ENCODE data around the gene ZDHHC3. TPM values are rescaled to one million over a fixed set of nuclear protein-coding genes. Genes with fewer than 3 reads are reported as not detected.

Gene ZDHHC3
- total and polyA plus RNA-seq, 7 donors, result 43.2 to 82.8 (median 62.9) TPM

DNA sequence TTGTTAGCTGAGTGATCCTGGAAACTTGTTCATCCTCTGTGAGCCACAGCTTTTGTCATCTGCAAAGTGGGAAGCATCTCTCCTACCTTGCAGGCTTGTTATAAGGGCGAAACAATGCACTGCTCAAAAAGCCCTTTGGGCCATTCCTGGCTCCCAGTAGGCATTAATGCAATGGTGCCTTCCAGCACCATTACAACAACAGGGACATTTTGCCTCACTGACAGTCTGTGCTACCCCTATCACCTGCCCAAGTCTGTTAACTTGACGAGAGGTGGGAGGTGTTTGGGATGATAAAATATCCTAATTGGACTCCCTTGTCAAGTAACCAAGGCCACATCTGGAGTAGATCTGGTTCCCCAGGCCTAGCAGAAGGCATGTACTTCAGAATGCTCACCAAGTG, 44.2 kb downstream of the ZDHHC3 start:
- TF ChIP-seq POLR2A (IDR thresholded peaks at IDR 0.05), result no peak
- TF ChIP-seq, protein P1, sequence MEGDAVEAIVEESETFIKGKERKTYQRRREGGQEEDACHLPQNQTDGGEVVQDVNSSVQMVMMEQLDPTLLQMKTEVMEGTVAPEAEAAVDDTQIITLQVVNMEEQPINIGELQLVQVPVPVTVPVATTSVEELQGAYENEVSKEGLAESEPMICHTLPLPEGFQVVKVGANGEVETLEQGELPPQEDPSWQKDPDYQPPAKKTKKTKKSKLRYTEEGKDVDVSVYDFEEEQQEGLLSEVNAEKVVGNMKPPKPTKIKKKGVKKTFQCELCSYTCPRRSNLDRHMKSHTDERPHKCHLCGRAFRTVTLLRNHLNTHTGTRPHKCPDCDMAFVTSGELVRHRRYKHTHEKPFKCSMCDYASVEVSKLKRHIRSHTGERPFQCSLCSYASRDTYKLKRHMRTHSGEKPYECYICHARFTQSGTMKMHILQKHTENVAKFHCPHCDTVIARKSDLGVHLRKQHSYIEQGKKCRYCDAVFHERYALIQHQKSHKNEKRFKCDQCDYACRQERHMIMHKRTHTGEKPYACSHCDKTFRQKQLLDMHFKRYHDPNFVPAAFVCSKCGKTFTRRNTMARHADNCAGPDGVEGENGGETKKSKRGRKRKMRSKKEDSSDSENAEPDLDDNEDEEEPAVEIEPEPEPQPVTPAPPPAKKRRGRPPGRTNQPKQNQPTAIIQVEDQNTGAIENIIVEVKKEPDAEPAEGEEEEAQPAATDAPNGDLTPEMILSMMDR (IDR thresholded peaks at IDR 0.05), result no peak
- no peak for TF ChIP-seq POLR2AphosphoS5 (IDR thresholded peaks at IDR 0.05)
- no peak for TF ChIP-seq EP300 (IDR thresholded peaks at IDR 0.05)
- WGBS, 2 donors, result 89 to 94% methylated on average over 2 of the region's 2 CpGs
- H3K4me3 ChIP-seq, result no peak overlapping the region
- no peak overlapping the region for H3K27ac ChIP-seq
- no peak for DNase-seq
- H3K27me3 ChIP-seq, result no peaks in the 10 kb centered on the region
- H3K9me3 ChIP-seq, result no peaks in the 10 kb centered on the region
- peaks cover 0 to 71% (median 39%) of the 10 kb centered on the region in 4 donors for H3K36me3 ChIP-seq
- H3K4me1 ChIP-seq, result no peaks in the 10 kb centered on the region
- intact Hi-C loops (cut with DNase I), result no loop called here

DNA sequence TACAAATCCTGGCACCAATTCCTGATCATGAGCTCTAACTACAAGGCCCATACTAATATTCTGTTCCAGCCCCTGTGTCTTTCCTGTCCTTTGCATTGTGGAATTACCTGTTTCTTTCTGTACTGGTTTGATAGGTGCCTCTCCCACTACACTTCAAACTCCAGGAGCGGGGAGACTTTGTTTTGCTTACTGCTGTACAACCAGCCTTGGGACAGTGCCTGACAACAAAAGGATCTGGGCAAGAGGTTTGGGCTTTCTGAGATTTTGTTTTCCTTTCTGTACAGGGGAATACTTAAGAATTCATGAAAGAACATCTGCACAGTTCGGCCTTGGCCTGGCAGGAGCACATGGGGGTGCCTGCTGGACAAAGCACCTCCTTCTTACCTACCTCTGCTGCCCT, 45.1 kb downstream of the ZDHHC3 start:
- WGBS, 2 donors, result 93 to 97% methylated on average over 2 of the region's 2 CpGs
- no peak for DNase-seq
- no peaks in the 10 kb centered on the region for H3K4me1 ChIP-seq
- no peak overlapping the region for H3K4me3 ChIP-seq
- no peak for TF ChIP-seq POLR2A (IDR thresholded peaks at IDR 0.05)
- TF ChIP-seq, protein P1 (IDR thresholded peaks at IDR 0.05), result no peak
- no peak for TF ChIP-seq EP300 (IDR thresholded peaks at IDR 0.05)
- no peak for TF ChIP-seq POLR2AphosphoS5 (IDR thresholded peaks at IDR 0.05)
- H3K27ac ChIP-seq, result no peak overlapping the region
- no peaks in the 10 kb centered on the region for H3K27me3 ChIP-seq
- H3K9me3 ChIP-seq, result no peaks in the 10 kb centered on the region
- intact Hi-C loops (cut with DNase I), result no loop called here
- peaks cover 0 to 74% (median 40%) of the 10 kb centered on the region in 4 donors for H3K36me3 ChIP-seq

DNA sequence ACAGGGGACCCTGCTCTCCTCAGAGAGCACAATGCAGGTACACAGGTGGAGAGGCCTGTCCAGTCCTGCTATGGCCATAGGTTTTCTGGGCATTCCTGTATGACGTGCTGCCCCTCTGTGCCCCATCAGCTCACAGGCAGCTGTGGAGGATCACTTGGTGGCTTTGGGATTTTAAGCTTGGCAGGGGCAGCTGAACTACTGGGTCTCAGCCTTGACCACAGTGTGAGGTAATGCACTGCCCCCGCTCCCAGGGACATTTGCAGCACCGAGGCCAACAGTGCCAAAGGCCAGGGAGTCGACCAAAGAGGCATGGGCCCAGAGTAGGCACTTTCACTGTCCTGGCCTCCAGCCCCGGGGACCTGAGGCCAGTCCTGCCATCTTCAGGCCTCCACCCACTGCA, 46.2 kb downstream of the ZDHHC3 start:
- intact Hi-C loops (cut with DNase I), result no loop called here
- no peaks in the 10 kb centered on the region for H3K27me3 ChIP-seq
- TF ChIP-seq, protein P1 (IDR thresholded peaks at IDR 0.05), result no peak
- no peak for TF ChIP-seq POLR2A (IDR thresholded peaks at IDR 0.05)
- H3K4me1 ChIP-seq, result no peaks in the 10 kb centered on the region
- H3K27ac ChIP-seq, result no peak overlapping the region
- no peaks in the 10 kb centered on the region for H3K9me3 ChIP-seq
- H3K4me3 ChIP-seq, result no peak overlapping the region
- 96 to 97% methylated on average over 5 of the region's 5 CpGs for WGBS, 2 donors
- peaks cover 0 to 79% (median 40%) of the 10 kb centered on the region in 4 donors for H3K36me3 ChIP-seq
- DNase-seq, result no peak

DNA sequence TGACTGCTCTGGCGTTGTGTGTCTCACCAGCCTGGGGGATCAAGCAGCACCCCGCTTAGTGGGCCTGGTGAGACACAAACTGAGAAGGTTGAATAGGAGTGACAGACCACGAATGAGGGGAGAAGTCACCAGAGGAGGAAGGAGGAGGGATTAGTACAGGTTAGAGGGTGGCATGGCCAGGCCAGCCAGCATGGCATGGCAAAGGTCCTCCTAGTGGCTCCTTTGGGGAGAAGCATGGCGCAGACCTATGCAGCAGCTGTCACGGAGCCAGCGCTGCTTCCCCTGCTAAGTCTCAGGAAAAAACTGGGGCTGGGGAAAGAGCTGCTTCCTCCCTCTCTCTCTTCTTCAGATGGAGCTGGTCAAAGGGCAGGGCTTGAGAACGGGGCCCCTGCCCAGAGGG, 48.6 kb downstream of the ZDHHC3 start:
- DNase-seq, result peak; percentile 7
- no peak overlapping the region for H3K27ac ChIP-seq
- 94 to 95% methylated on average over 7 of the region's 7 CpGs for WGBS, 2 donors
- peaks cover 0 to 6% (median 0%) of the 10 kb centered on the region in 4 donors for H3K4me1 ChIP-seq
- TF ChIP-seq EP300 (IDR thresholded peaks at IDR 0.05) (no peak), POLR2A (IDR thresholded peaks at IDR 0.05) (no peak), POLR2AphosphoS5 (IDR thresholded peaks at IDR 0.05) (no peak)
- TF ChIP-seq, protein P1 (IDR thresholded peaks at IDR 0.05), result no peak
- no peak overlapping the region for H3K4me3 ChIP-seq
- peaks cover 0 to 67% (median 28%) of the 10 kb centered on the region in 4 donors for H3K36me3 ChIP-seq
- H3K9me3 ChIP-seq, result no peaks in the 10 kb centered on the region
- no peaks in the 10 kb centered on the region for H3K27me3 ChIP-seq
- intact Hi-C loops (cut with DNase I), result no loop called here

DNA sequence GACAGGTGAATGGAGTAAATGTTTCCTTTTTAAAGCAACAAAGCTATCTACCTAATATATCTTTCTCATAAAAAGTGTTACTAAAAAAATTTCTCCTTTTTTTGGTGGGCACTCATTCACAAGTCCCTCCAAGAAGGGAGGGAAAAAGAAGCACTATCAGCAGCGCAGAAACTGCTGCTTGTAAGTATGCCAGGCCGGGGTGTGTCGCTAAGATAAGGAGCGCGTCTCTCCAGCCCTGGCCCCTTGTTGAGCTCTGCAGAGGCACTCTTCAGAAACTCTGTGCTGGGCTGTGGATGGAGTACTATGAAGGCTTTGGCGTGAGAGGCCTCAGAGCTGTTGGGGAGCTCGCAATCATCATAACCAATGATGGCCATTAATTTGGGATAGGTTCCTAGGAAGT, 49.1 kb downstream of the ZDHHC3 start:
- Histone ChIP-seq H3K36me3 (peaks cover 0 to 67% (median 26%) of the 10 kb centered on the region in 4 donors), H3K9me3 (no peaks in the 10 kb centered on the region), H3K27me3 (no peaks in the 10 kb centered on the region), H3K4me1 (peaks cover 0 to 6% (median 0%) of the 10 kb centered on the region in 4 donors), H3K27ac (no peak overlapping the region), H3K4me3 (no peak overlapping the region)
- WGBS, 2 donors, result 94 to 95% methylated on average over 7 of the region's 7 CpGs
- peak; percentile 15 for DNase-seq
- TF ChIP-seq POLR2AphosphoS5 (IDR thresholded peaks at IDR 0.05), result no peak
- no peak for TF ChIP-seq POLR2A (IDR thresholded peaks at IDR 0.05)
- TF ChIP-seq EP300 (IDR thresholded peaks at IDR 0.05), result no peak
- TF ChIP-seq, protein P1 (IDR thresholded peaks at IDR 0.05), result no peak
- intact Hi-C loops (cut with DNase I), result no loop called here
